HG03175 (cell line): ENCODE data around the gene PTPRG.
"Not testable (repeated sequence)": the region's sequence is repeated elsewhere in the genome, so short reads cannot be mapped to it uniquely, and the experiment has no call there.

Experiments
- ATAC-seq: cut with Tn5 transposase; IDR thresholded peaks from one replicate; pipeline ENCODE4 v1.9.1; 2021; ENCODE audit warnings: mild to moderate bottlenecking, moderate library complexity; ENCODE audit not compliant: unreplicated experiment

The PTPRG gene

DNA sequence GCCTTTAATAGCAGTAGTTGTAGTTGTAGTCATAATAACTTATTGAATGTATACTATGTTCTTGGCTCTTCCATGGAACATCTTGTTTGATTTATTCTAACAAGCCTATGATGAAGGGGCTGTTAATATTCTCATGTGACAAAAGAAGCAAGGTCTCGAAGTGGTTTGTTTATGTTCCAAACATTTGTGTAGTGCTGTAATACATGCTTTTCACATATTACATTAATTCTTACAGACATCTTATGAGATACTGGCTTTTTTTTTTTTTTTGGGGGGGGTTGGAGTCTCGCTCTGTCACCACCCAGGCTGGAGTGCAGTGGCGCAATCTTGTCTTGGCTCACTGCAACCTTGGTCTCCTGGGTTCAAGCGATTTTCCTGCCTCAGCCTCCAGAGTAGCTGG, 252.3 kb downstream of the PTPRG start:
- no peak for ATAC-seq

DNA sequence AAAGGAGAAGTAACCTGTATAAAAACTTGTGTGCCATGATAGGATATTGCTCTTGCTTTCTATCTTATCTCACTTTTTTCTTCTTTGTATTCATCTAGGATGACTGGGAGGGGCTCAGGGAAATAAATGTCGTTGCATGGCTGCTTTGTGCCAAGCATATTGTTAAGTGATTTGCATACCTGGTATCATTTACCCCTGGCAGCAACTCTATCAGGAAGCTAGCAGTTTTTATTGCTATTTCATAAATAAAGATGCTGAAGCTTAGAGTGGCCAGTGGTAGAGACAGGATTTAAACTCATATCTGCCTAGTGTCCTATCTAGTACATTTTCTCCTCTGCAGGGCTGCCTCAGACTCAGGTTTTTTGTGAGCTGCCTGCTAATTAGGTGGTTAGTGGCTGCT, 253.3 kb downstream of the PTPRG start:
- ATAC-seq = no peak

DNA sequence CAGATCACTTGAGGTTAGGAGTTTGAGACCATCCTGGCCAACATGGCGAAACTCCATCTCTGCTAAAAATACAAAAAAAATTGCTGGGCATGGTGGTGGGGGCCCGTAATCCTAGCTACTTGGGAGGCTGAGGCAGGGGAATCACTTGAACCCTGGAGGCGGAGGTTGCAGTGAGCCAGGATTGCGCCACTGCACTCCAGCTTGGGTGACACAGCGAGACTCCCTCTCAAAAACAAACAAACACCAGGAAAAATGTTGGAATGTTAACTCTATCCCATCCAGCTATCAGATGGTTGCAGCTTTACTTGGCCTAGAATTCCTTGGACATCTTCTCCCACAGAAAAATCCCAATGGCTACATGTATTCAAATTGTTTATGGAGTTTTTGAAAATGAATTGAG, 254.9 kb downstream of the PTPRG start:
- not testable (repeated sequence) for ATAC-seq

DNA sequence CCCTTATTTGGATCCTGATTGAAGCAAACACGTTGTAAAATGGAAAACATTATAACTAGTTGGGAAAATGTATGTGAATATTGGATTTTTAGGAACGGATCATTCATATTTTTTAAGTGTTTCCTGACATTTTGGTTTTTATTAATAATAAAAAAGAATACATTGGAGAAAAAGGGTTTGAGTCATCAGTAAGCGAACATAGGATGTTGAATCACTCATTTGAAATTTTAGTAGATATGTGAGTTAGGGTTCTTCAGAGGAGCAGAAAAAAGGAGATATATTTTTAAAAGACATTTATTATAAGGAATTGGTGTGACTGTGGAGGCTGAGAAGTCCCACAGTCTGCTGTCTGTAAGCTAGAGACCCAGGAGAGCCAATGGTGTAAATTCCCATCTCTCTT, 258.5 kb downstream of the PTPRG start:
- no peak for ATAC-seq

DNA sequence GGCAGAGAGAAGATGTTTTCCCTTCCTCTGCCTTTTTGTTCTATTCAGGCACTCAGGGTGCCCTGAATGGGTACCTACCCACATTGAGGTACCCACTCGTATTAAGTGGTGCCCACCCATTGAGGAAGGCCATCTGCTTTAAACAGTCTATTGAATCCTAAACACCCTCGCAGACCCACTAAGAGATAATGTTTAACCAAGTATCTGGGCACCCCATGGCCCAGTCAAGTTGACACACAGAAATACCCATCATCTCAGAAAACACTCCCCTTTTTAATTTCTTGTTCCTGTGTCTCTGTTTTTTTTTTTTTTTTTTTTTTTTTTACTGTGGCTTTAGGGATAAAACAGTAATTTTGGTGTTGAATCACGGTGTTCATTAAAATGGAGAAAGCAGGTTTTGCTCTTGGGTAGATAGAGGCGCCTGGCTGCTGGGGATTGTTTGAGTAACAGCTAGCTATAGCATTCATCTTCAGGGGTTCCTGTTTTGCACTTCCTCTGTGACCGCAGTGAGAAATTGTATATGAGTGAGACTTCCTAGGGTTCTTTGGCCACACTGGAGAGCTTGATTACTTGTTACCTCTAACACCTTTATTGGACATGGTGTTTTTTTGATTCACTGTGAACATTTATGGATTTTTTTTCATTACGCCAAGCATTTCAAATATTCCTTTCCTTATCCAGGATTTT, 259.1 kb downstream of the PTPRG start:
- peak; percentile 83 for ATAC-seq

GRCh38 chr3:61821823-61822251, 260.5 kb downstream of the PTPRG start:
- ATAC-seq = no peak

- no peak for ATAC-seq
Observed at GRCh38 chr3:61822588-61822987, 261.2 kb downstream of the PTPRG start.

- no peak for ATAC-seq
Observed at GRCh38 chr3:61824553-61825135, 263.3 kb downstream of the PTPRG start.

GRCh38 chr3:61826161-61826560, 264.8 kb downstream of the PTPRG start:
- no peak for ATAC-seq

- ATAC-seq = no peak
Observed at GRCh38 chr3:61828184-61828874, 267.0 kb downstream of the PTPRG start.

- ATAC-seq = no peak
Observed at GRCh38 chr3:61828880-61829721, 267.7 kb downstream of the PTPRG start.

- no peak for ATAC-seq
Observed at GRCh38 chr3:61829722-61830350, 268.5 kb downstream of the PTPRG start.

DNA sequence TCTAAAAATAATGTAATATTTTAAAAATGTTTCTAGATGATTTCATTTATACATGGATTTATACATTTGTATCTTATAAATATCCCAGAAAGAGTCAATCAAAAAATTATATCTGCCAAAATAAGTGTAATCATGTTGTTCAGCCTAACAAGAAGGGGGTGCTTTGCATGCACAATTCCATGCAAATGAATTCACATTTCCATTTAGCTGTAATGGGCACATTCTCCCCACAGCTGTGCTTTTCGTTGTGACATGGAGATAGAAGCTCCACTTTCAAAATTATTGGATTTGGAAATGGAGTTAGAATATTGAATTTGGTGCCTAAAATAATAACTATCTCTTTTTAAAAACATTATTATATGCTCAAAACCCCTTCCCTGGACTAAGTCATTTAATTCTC, 270.6 kb downstream of the PTPRG start:
- ATAC-seq = no peak

DNA sequence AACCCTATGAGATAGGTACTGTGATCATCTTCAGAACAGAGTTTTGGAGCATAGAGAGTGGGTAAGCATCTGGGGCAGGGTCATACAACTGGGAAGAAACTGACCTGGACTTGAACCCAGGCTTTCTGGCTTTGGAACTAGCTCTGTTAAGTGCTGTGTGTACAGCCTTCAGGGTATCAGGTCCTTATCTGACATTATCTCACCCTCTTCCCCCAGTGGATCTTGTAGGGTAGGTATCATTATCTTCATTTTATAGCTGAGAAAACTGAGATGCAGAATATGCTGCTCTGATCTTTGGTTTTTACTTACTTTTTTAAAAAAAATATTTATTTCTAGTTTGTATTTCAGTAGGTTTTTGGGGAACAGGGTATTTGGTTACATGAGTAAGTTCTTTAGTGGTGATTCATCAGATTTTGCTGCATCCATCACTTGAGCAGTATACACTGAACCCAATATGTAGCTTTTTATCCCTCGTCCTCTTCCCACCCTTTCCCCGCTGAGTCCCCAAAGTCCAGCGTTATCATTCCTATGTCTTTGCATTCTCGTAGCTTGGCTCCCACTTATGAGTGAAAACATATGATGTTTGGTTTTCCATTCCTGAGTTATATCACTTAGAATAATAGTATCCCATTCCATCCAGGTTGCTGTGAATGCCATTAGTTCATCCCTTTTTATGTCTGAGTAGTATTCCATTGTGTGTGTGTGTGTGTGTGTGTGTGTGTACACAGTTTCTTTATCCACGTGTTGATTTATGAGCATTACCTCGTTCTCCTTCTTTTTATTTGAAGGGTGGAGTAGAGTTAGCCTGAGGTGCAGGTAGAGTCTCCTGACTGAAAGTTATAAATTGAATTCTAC, 271.2 kb downstream of the PTPRG start:
- no peak for ATAC-seq

- ATAC-seq = no peak
Observed at GRCh38 chr3:61839256-61839655, 277.9 kb downstream of the PTPRG start.

DNA sequence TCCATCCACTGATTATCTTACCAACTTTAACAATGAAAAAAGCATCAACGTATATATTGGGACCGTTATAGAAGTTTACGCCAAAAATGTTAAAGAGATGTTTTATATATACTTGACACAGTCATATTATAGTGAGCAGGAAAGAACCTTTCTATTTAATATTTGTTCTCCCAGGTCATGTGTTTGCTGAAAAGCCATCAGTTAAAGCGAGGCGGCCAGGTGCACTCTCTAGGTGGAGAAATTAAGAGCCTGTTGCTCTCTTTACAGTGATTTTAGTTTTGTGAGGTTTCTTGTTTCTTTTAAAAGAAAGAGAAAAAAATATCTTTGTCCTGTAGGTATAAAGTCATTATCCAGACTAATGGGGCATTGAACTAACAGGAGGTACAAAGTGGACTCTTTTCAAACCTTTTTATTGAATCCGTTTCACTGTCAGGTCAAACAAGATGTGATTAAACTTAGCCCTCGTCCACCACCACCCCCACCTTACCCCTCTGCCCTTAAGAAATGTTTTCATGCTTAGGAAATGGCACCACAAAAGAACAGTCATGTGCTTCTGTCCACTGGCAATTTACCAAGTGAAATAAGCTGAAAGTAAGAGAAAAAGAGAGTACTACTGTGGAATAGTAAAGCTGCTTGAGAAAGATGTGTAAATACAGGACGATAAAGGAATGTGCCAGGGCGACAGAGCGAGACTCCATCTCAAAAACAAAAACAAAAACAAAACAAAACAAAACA, 279.9 kb downstream of the PTPRG start:
- ATAC-seq = no peak

DNA sequence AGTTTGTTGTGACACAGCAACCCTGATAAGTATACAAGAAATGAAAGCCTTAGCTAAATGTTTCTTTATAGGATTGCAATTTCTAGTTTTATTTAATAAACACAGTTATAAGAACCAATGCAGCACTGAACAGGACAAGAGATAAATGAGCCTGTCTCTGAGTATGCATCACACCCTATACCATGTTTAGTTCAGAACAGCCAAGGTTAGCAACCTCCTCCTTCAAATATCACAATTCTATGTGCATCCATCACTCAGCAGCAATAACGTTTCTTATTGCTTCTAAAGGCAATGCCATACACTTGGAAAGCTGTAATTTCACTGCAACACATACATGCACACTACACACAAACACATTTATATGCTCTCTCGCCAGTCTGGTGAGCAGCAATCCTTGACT, 280.6 kb downstream of the PTPRG start:
- no peak for ATAC-seq

- ATAC-seq = no peak
Observed at GRCh38 chr3:61844346-61844745, 283.0 kb downstream of the PTPRG start.

DNA sequence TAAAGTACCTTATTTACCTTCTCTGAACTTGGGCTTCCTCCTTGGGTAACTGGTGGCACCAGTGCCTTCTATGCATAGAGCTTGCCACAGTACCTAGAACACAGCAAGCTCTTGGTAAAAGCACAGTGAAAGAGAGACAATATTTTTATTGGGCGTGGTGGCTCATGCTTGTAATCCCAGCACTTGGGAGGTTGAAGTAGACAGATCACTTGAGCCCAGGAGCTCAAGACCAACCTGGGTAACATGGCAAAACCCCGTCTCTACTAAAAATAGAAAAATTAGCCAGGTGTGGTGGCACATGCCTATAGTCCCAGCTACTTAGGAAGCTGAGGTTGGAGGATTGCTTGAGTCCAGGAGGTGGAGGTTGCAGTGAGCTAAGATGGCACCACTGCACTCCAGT, 285.1 kb downstream of the PTPRG start:
- no peak for ATAC-seq
